ENCODE measurements around the gene USP12.

The USP12 gene

DNA sequence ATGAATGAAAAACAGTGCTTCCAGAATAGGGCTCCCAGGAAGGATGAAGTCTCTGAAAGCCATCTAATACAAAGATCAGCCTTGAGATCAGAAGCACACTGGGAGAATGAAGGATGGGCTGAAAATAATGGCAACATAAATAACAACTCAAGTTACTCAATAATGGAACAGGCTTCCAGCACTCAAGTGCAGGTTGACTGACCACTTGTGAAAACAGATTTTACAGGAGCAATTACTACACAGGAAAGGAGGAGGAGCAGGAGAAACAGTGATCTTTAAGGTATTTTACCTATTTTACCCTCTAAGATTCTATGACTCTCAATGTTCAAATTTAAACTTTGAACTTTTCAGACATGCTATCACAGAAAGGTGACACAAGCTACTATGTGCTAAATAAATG is 106.0 kb downstream of the USP12 start:
- no peak for DNase-seq

DNA sequence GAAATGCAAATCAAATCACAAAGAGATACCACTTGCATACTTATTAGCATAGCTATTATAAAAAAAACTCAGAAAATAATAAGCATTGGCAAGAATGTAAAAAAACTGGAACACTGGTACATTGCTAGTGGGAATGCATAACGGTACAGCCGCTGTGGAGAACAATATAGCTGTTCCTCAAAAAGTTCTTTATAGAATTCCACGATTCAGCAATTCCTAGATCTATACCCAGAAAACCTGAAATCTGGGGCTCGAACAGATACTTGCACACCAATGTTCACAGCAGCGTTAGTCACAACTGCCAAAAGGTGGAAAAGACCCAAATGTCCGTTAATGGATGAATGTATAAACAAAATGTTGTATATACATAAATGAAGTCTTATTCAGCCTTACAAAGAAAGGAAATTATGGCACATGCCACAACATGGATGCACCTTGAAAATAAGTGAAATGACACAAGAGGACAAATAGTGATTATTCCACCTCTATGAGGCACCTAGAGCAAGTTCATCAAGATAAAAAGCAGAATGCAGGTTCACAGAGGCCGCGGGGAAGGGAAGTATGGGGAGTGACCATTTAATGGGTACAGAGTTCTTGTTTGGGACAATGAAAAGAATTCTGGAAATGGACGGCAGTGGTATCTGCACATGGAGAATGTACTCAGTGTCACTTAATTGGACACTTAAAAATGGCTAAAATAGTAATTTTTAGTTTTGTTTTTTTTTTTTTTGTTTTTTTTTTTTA is 107.2 kb downstream of the USP12 start:
- DNase-seq = no peak

DNA sequence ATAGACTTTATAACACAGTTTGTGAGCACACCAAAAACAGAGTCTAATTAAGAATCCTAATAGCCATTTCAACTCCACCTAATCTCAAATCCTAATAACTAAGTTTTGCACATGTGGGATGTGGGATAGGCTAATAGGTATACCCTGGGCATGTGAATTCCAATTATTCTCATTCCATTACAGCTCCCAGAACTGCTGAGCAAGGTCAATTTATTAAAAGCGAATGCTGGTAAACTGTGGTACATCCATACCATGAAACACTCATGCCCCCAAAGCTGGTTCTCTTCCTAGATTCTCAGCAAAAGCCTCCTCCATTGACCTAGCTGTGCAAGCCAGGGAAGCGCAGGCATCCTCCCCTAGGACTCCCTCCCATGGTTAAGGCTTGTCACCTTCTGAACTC is 113.8 kb downstream of the USP12 start:
- no peak for DNase-seq

DNA sequence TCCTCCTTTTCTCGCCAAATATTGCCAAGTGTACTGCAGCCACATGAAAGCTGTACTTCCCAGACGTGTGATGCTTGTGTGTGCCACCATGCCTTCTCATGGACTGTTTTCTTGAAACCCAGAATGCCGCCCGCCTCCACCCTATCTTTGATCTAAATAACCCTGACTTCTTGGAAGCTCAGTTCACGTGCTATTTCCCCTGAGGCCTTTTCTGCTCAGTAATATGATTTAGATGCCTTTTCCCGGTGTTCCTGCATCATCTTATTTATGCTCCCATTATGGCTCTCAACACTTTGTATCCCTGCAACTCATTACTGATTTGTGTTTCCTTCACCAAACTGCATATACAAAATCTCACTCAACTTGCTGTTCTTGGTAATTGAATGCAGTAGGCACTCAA is 116.1 kb downstream of the USP12 start:
- DNase-seq = no peak

DNA sequence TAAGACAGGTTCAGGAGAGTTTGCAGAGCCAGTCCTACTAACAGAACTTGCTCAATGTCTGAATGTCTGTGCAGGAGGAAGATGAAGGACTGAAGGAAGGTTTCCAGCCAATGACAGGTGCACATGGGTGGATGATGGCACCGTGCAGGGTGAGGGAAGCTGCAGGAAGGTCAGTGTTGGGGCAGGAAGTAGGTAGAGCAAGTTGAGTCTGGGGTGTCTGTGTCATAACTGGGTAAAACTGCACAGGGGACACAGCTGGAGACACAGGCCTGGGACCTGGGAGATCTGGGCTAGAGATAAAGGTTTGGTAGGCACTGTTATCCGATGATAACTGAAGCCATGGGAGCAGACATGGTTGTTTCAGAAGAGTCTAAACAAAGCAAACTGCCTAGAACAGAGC is 116.9 kb downstream of the USP12 start:
- DNase-seq = no peak

DNA sequence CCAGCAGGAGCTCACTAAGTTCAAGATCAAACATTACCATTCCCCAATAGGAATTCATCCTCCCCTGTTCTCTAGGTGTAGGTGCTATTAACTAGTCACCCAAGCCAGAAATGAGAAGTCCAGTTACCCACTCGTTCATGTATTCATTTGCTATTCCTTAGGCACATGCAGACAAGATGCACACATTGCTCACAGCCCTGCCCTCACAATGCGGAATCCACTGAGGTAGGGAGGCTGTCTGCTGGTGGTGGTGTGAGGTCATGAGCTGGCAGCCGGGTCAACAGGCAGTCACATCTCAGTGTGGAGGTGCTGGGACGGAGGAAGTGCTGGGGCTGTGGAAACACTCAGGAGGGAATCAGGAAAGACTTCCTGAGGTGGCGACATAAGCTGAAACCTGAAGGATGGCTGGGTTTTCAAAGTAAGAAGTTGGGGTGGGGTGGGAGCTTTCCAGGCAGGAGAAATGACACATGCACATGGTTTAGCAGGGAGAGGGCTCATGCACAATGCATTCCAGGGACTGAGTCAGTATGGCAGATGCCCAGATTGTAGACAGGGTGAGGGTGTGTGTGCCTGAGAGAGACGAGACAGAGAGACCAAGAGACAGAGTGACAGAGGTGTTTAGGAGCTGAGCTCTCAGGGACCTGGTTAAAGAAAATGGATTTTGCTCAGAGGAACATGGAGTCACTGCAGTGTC is 117.6 kb downstream of the USP12 start:
- DNase-seq = no peak

DNA sequence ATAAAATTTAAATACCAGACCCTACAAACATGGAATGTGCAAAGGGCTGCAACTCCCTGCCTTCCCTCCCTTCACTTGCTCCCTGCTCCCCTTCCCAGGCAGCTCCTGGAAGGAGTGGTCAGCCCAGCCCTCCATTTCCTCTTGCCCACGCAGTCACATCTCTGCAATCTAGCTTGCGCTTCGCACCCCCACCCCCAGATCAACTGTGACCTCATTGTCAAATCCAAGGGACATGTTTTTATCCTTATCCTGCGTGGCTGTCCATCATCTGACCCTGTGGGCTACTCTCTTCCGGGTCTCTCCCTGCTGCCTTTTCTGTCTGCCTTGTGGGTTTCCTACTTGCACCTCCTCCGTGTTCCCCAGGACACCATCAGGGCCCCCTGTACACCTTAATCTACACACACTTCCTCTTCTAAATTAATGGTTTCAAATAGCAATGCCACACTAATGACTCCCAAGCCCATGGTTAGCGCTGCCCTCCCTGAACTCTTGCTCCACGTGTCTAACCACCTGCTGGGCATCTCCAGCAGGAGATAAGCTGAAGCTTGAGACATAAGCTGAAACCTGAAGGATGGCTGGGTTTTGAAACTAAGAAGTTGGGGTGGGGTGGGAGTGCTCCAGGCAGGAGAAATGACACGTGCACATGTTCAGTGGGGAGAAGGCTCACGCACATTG is 118.3 kb downstream of the USP12 start:
- DNase-seq = no peak

DNA sequence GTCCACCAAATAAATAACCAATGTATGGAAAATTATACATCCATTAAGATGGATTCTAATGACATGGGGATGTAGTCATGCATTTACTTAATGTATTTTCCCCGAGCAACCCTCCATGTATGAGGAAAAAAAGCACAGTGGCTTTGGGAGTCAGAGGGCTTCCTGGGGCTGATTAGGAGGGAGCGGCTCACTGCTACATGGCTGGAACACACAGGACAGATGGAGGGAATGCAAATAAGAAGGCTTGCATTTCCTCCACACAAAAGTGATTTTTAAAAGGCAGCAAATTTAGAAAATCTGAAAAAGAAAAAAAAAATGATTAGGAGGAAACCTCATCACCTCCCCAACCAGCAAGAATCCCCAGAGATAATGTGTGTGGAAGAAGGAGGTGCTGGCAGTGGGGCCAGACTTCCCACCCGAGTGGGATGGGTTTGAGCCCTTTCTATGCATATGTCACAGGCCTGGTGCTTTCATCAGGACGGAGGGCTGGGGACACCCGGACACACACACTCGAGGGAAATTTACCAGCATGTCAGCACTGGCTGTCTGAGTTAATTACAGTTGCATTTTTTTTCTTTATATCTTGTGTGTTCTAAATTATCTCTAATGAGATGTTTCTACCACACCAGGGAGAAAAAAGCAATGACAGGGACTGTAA is 118.9 kb downstream of the USP12 start:
- DNase-seq = no peak

DNA sequence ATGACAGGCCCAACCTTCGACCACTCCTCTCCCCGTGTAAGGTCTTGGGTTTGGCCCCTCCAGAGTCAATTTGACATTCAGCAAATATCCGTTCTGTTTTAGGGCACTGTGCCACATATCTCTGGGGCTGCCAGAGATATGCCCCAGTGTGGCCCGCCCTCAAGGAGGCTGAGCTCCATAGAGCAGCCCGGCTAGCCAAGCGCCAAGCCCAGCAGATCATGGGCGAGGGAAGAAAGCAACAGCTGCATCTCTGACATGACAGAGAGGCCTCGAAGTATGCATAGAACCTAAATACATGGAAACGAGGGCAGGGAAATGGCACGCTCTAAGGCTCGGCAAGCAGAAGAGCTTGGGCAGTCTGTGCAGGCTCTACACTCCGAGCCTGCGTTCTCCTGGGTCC is 124.5 kb downstream of the USP12 start:
- DNase-seq = no peak

DNA sequence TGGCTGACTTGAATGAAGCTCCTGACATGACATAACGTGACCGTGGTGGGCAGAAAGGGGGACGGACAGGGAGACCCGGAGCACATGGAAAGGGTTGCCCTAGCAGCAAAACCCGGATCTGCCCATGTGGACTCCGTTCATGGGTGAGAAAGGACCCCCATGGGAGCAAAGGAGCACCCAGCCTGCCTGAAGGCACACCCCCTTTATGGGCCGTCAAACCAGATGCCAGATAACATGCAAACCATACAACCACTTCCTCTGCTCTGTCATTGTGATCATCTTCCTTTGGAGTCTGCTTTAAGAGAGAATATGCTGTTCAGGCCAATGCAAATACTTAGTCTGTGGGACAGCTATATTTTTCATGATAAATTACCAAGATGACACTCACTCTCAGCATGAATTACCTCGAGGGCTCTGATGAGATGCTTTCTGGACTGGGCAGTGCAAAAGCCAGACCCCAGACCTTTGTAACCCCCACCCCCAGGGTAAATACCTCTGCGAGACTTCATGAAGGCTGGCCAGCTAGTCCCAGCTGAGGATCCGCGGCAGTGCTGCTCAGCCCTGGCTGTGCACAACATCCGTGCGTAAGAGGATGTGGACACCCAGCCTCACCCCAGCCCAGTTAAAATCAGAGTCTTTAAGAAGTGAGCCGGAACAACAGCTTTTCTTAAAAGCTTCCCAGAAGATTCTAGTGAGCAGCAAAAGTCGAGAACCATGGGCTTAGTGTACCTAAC is 126.6 kb downstream of the USP12 start:
- DNase-seq = no peak

DNA sequence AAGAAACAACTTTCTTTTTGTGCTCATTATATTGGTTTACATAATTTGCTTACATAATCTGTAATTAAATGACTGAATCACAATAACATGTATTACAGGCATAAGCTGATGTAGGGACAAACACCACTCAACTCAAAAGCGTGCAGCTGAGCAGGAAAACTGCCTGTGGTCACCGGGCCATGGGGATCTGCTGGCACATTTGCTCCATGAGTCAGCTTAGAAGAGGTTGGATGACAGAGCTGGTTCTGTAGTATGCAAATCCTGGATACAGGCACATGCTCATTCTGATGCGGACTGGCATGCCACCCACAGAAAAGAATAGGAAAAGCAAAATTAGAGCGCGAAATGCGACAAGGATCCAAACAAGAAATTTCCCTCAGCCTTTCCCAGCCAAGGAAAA is 128.6 kb downstream of the USP12 start:
- DNase-seq = no peak

DNA sequence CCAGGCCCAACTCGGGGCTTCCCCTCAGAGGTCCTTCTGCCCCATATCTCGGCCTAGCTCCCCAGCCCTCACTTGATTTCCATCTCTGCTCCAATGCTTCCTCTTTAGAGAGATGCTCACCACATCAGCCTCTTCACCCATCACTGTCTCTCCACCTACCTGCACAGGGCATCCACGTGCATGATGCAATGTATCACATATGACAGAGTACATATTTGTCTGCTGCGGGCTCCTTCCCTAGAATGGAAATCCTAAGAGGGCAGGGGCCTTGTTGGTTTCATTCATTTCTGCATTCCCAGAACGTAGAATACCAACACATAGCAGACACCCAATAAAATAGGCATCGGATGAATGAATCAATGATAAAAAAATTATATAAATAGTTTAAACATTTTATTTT is 130.3 kb downstream of the USP12 start:
- no peak for DNase-seq

DNA sequence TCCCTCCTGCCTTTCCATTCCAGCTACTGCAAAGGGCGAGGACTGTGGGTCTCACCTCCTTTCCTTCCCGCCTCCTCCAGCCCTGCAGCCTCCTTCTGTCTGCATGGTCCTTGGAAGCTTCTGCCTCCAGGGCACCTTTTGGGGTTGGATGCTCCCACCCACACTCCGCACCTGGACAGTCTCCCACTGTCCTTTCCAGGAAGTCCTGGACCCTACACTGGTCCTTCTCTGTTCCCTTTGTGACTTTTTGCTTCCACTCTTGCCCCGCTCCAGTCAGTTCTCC is 130.8 kb downstream of the USP12 start:
- no peak for DNase-seq

DNA sequence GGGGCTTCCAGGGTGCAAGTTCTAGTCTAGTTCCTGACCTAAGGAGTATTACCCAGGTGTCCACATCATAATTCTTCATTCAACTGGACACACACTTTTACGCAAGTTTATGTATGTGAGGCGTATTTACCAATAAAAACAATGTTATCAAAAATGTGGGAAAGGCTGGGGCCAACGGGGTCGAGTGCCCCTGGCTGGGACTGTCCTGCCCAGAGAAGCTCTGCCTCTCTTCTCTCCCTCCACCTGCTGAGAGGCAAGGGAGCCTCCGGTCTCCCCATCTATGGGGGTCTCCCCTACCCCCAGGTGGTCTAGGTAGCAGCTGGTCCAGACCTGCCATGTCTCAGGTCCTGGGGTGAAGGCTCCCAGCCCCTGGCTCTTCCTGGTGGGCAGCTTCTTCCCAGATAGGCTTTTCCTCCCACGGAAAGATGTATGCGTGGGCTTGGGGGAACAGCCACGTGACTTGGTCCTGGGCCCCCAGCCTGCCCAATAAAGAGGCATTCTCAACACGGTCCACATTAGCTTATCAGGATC is 132.4 kb downstream of the USP12 start:
- no peak for DNase-seq

DNA sequence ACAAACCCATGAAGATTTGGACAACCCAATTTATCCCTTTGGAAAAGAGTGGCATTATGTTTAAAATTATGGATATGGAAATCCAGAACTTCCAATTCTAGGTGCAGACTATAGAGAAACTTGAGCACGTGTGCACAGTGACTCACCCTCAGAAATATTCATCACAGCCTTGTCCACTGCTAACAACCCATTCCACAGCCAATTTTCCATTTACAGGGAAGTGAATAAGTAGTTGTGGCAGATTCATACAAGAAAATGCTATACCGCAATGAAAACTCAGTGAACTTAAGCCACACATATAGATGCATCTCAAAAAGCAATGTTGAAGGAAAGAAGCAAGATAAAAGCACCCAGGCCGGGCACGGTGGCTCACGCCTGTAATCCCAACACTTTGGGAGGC is 133.3 kb downstream of the USP12 start:
- DNase-seq = no peak

DNA sequence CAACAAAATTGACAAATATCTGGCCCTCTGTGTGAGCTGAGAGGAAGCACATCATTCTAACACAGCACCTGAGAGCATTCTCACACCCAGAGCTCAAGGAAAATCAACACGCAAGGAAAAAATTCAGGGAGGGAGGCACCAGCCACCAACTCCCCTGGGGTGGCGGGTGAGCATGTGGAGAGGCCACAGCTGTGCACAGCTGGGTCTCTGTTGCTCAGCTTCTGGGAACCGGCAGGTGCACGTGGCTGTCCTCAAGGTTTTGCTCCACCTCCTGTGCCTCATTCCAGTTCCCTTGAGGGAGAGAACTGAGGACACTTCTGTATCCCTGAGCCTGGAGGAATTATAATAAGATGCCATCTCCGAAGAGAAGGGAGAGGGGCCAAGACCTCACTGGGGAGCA is 134.0 kb downstream of the USP12 start:
- DNase-seq = no peak

DNA sequence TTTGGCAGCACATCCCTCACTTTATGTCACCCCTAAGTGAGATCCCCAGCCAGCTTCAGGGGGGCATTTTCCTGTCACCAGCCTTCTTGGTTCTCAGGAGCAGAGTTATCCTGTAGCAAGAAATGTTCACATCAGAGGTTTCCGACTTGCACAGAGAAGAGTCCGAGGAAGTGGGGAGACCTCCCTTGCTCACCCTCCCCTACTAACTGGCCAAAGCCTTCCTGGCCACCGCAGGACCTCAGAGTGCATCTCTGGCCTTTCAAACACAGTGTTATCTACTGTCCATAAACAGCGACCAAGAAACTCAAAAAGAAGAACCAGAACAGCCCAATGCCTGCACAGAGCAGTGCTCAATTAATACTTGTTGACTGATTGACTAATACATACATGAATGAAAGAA is 134.4 kb downstream of the USP12 start:
- no peak for DNase-seq

DNA sequence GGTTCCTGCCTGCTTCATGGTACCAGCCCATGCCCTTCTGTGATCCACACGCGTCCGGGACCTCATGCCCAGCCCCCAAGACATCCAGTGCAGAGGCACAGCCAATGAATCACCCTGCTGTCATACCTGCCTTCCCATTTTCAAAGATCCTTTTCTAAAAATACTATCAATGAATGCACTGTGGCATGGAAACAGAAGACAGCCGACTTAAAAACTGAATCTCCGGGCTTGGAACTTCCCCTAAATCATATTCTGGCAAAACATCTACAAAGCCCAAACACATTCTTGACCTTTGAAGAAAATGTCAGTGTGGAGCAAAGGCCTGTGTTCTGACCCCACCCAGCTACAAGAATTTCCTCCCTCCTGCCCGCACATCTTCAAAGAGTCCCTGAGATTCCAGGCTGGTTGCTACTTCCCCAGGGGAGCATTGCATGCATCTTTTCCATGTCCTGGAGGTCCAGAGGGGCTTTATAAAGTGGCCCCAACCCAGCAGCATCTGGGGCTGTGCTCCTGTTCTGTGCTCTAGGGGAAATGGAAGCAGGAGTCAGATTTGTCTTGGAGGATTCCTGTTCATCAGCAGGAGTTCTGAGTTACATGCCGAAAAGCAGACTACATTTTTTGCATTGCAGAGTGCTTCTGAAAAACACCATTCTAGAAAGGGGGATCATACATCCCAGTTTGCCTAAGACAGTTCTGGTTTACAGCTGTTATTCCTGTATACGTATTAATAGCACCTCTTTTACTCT is 135.2 kb downstream of the USP12 start:
- DNase-seq = no peak

DNA sequence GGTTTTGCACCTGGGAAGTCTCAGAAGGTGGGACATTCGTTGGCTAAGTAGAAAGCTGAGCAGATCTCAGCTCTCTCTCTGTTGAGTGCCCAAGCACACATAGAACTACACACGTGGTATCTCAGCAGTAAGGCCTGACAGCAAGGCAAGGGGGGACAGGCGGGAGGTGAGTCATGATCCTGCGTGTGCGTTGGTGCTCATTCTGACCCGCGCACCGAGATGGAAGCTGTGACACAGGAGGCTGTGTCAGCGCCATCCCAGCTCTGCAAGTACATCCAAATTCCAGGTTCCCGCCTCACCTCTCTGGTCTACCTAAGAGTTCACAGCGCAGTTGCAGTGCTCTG is 135.7 kb downstream of the USP12 start:
- DNase-seq = no peak

DNA sequence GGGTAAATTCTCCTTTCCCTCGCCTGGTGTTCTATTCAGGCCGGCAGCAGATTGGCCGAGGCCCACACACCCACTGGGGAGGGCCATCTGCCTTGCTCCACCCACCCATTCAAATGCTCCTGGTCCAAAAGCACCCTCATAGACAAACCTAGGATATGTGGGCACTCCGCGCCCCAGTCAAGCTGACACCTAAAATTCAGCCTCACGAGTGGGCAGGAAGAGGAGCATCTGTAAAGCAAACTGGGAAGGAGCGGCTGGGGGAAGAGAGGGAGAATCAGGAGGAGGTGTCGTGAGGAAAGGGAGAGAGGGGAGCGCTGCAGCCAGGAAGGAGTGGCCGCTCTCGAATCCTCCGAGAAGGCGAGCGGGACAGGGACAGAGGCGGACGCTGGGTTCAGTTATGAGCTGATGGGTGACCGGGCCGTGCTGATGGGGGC is 136.9 kb downstream of the USP12 start:
- DNase-seq = no peak

DNA sequence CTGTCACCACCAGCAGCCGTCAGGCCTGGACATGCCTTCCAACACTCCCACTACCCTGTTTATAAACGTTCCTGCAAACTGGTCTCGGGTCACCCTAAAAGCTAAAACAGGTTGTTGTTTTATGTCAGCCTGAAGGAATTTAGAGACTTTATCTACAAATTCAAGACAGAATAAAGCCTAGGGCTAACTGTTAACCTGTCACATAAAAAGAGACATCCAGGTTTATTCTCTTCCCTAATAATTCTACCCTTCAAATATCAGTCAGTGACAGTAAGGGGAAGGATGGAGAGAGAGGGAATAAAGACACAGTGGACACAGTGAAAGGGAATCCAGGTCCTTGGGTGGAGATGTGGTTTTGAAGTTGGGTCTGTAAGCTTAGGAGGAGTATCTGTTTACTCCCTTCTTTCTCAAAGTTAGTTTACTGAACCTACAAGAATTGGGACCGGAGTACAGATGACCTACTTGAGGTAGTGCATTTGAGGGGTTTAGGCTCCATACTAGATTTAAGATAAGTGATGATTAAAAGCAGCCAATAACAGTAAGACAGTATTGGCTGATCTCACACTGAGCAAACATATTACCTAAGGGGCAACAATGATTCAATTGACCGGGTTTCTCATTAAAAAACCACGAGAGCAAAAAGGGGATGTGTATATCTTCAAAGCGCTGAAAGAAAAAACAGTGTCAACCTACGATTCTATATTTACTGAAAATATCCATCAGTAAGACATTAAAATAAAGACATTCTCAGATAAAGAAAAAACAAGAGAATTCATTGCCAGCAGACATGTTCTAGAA is 142.7 kb downstream of the USP12 start:
- no peak for DNase-seq
